ENCODE results near the gene CAPN12. TPM values are rescaled to one million over a fixed set of nuclear protein-coding genes. Genes with fewer than 3 reads are reported as not detected.

CAPN12 gene
- total RNA-seq, 4 donors from 2014 or later = 0.83 to 8.4 (median 8.2) TPM; not detected in 1

- intact Hi-C loops (cut with DNase I; ENCODE audit: low total_unique reads) = no loop called here
- Histone ChIP-seq H3K4me3 (no peak overlapping the region), H3K36me3 (no peaks in the 10 kb centered on the region), H3K27ac (peak overlapping the region; percentile 76 to 92), H3K4me1 (peaks cover 0 to 5% of the 10 kb centered on the region in 2 donors), H3K9me3 (no peaks in the 10 kb centered on the region), H3K27me3 (no peaks in the 10 kb centered on the region)
- TF ChIP-seq POLR2A (IDR thresholded peaks at IDR 0.05) (no peak), CTCF (IDR thresholded peaks at IDR 0.05) (no peak)
- no peak for DNase-seq
Observed at GRCh38 chr19:38719761-38720558, 24.3 kb downstream of the CAPN12 start.

GRCh38 chr19:38718747-38719543, 25.3 kb downstream of the CAPN12 start:
- Histone ChIP-seq H3K27me3 (no peaks in the 10 kb centered on the region), H3K4me3 (no peak overlapping the region), H3K36me3 (no peaks in the 10 kb centered on the region), H3K4me1 (peaks cover 0 to 5% of the 10 kb centered on the region in 2 donors), H3K27ac (peak overlapping the region; percentile 76 to 92), H3K9me3 (no peaks in the 10 kb centered on the region)
- peak in 1 of 2 donors; percentile 63 for DNase-seq
- TF ChIP-seq POLR2A (IDR thresholded peaks at IDR 0.05) = no peak
- TF ChIP-seq CTCF (IDR thresholded peaks at IDR 0.05) = peak; percentile 17 to 54 (median 26)
- intact Hi-C loops (cut with DNase I; ENCODE audit: low total_unique reads) = no loop called here

GRCh38 chr19:38717855-38718254, 26.4 kb downstream of the CAPN12 start:
- TF ChIP-seq CTCF (IDR thresholded peaks at IDR 0.05) (no peak), POLR2A (IDR thresholded peaks at IDR 0.05) (no peak)
- Histone ChIP-seq H3K4me1 (peaks cover 1 to 10% of the 10 kb centered on the region in 2 donors), H3K27ac (peak overlapping the region; percentile 76 to 92), H3K36me3 (no peaks in the 10 kb centered on the region), H3K4me3 (no peak overlapping the region), H3K27me3 (no peaks in the 10 kb centered on the region), H3K9me3 (no peaks in the 10 kb centered on the region)
- DNase-seq = no peak
- intact Hi-C loops (cut with DNase I; ENCODE audit: low total_unique reads) = no loop called here

GRCh38 chr19:38717051-38717450, 27.2 kb downstream of the CAPN12 start:
- intact Hi-C loops (cut with DNase I; ENCODE audit: low total_unique reads) = no loop called here
- TF ChIP-seq CTCF (IDR thresholded peaks at IDR 0.05) = no peak
- TF ChIP-seq POLR2A (IDR thresholded peaks at IDR 0.05) = no peak

GRCh38 chr19:38715555-38715954, 28.7 kb downstream of the CAPN12 start:
- no peaks in the 10 kb centered on the region for H3K27me3 ChIP-seq
- intact Hi-C loops (cut with DNase I; ENCODE audit: low total_unique reads) = no loop called here
- no peak for TF ChIP-seq CTCF (IDR thresholded peaks at IDR 0.05)
- TF ChIP-seq POLR2A (IDR thresholded peaks at IDR 0.05) = no peak
- no peak for DNase-seq
- peak overlapping the region; percentile 28 to 71 for H3K27ac ChIP-seq
- H3K4me1 ChIP-seq = peaks cover 15 to 31% of the 10 kb centered on the region in 2 donors
- H3K4me3 ChIP-seq = no peak overlapping the region
- H3K9me3 ChIP-seq = no peaks in the 10 kb centered on the region
- no peaks in the 10 kb centered on the region for H3K36me3 ChIP-seq

More at GRCh38 chr19:38717051-38717450, 27.2 kb downstream of the CAPN12 start:
- Histone ChIP-seq H3K27ac (peak overlapping the region in 1 of 2 donors; percentile 71), H3K4me3 (no peak overlapping the region), H3K27me3 (no peaks in the 10 kb centered on the region), H3K36me3 (no peaks in the 10 kb centered on the region), H3K4me1 (peaks cover 9 to 18% of the 10 kb centered on the region in 2 donors), H3K9me3 (no peaks in the 10 kb centered on the region)
- no peak for DNase-seq

Data from uterus (tissue), 4 donors.